ENCODE data around the gene CLTB. TPM values are rescaled to one million over a fixed set of nuclear protein-coding genes. Genes with fewer than 3 reads are reported as not detected.

Gene CLTB
- total RNA-seq, 1 experiment from 2014 or later = 34.5 TPM

DNA sequence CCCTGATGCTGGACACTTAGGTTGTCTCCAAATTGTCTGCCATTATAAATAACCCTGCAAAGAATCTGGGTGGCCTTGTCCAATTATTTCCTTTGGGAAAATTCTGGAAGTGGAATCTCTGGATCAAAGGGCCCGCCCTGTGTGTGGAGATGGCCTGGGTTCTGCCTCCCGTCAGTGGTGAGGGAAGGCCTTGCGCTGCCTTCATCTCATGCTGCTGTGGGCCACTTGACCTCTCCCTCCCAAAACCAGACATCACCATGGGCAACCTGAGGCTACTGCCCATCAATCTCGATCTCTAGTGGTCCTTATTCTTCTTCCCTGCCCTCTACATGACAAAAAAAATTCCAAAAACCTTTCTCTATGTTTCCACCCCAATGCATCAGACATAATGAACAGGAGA lies 6.6 kb downstream of the CLTB start:
- H3K4me3 Mint-ChIP-seq = no peak overlapping the region
- Histone ChIP-seq H2AFZ (ENCODE audit: low read length) (no peak overlapping the region), H2BK12ac (ENCODE audit: insufficient read length, low read depth, low read length) (no peak overlapping the region), H3K9me3 (ENCODE audit: control insufficient read depth, low read depth, low read length) (no peaks in the 10 kb centered on the region), H2BK120ac (ENCODE audit: low read depth, low read length, poor library complexity, severe bottlenecking) (no peak overlapping the region), H3K79me2 (ENCODE audit: insufficient read depth, low read length) (no peaks in the 10 kb centered on the region), H4K5ac (ENCODE audit: insufficient read length, low read depth, low read length) (no peak overlapping the region), H2BK20ac (ENCODE audit: low read depth, low read length, poor library complexity, severe bottlenecking) (no peak overlapping the region), H3T11ph (ENCODE audit: low read length) (no peak overlapping the region), H2BK5ac (ENCODE audit: insufficient read length, low read length) (no peak overlapping the region), H3K79me1 (ENCODE audit: insufficient read depth, low read depth, low read length, poor library complexity, severe bottlenecking) (no peaks in the 10 kb centered on the region), H3K18ac (ENCODE audit: insufficient read length, low read depth, low read length) (no peak overlapping the region), H3K4me2 (ENCODE audit: insufficient read depth, insufficient read length, low read length) (no peak overlapping the region), H4K8ac (replicated peaks; ENCODE audit: insufficient read length, low read depth, low read length) (no peak overlapping the region), H4K20me1 (ENCODE audit: control insufficient read depth, insufficient read depth, insufficient read length) (no peaks in the 10 kb centered on the region), H3K4ac (ENCODE audit: low read depth, low read length) (no peak overlapping the region), H3K9ac (ENCODE audit: extremely low read depth, insufficient read length, low read length) (no peak overlapping the region), H3K27ac (ENCODE audit: insufficient read length, low read depth, low read length) (no peak overlapping the region), H2AK5ac (ENCODE audit: insufficient read length, low read length) (no peak overlapping the region), H2BK15ac (ENCODE audit: low read depth, low read length) (no peak overlapping the region), H4K91ac (ENCODE audit: insufficient read length, low read depth, low read length) (no peak overlapping the region), H3K23ac (ENCODE audit: insufficient read length, low read depth, low read length) (no peak overlapping the region), H3K14ac (ENCODE audit: insufficient read depth, low read length) (no peak overlapping the region), H3K27me3 (ENCODE audit: insufficient read depth, low read length) (no peaks in the 10 kb centered on the region), H3K4me1 (ENCODE audit: insufficient read depth, low read length) (no peaks in the 10 kb centered on the region), H3K56ac (ENCODE audit: insufficient read length, low read depth, low read length) (no peak overlapping the region), H3K23me2 (ENCODE audit: insufficient read length, low read depth, low read length, poor library complexity, severe bottlenecking) (no peaks in the 10 kb centered on the region)
- H3K36me3 Mint-ChIP-seq (ENCODE audit: insufficient read depth in 1 of 3, low read depth in 3 of 3) = peaks cover 0 to 10% (median 5%) of the 10 kb centered on the region in 3 experiments; a peak in 3 of 7 replicates
- no CpG with 5 or more reads among the region's 4 CpGs for WGBS (ENCODE audit: extremely low coverage, insufficient read length, low lambda C conversion rate)
- H3K9me3 Mint-ChIP-seq = no peaks in the 10 kb centered on the region
- TF ChIP-seq, protein P1, sequence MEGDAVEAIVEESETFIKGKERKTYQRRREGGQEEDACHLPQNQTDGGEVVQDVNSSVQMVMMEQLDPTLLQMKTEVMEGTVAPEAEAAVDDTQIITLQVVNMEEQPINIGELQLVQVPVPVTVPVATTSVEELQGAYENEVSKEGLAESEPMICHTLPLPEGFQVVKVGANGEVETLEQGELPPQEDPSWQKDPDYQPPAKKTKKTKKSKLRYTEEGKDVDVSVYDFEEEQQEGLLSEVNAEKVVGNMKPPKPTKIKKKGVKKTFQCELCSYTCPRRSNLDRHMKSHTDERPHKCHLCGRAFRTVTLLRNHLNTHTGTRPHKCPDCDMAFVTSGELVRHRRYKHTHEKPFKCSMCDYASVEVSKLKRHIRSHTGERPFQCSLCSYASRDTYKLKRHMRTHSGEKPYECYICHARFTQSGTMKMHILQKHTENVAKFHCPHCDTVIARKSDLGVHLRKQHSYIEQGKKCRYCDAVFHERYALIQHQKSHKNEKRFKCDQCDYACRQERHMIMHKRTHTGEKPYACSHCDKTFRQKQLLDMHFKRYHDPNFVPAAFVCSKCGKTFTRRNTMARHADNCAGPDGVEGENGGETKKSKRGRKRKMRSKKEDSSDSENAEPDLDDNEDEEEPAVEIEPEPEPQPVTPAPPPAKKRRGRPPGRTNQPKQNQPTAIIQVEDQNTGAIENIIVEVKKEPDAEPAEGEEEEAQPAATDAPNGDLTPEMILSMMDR (conservative IDR thresholded peaks at IDR 0.05) = no peak
- DNase-seq = no peak
- H3K27ac Mint-ChIP-seq = peak overlapping the region in 1 of 3 experiments; percentile 29; a peak in 2 of 7 replicates
- peaks cover 7% of the 10 kb centered on the region in 2 experiments; a peak in 2 of 4 replicates for H3K4me1 Mint-ChIP-seq
- no peaks in the 10 kb centered on the region for H3K27me3 Mint-ChIP-seq (ENCODE audit: low read depth)

All from H9 (cell line).